Activated naive CD8-positive, alpha-beta T cell treated with anti-CD3 and anti-CD28 coated beads, Interleukin-2, amount 10 ng/mL, durations not matched to agents 7 days and 5 days (primary cell): ENCODE measurements around the gene METTL25B. TPM values are rescaled to one million over a fixed set of nuclear protein-coding genes. Genes with fewer than 3 reads are reported as not detected.
A peak's percentile ranks its signal among the peaks of the same experiment; 100 is the strongest.

Source experiments
- ATAC-seq: fragments of 150-1000 bp; cut with Tn5 transposase; one replicate; pipeline ENCODE4 v1.10.0; 2021; ENCODE audit warnings: low read depth, moderate library complexity
- POLR2A ChIA-PET: fragments of 350-600 bp; sonication (Branson Sonifier 250); formaldehyde crosslinking; loops from one replicate; lab custom pipeline; 2021; ENCODE audit warnings: antibody characterized with exemption; lab: Charles Lee
- DNase-seq: peaks from one replicate; pipeline ENCODE4 v3.0.0; 2021
- H3K27ac Mint-ChIP-seq: one replicate; pipeline ENCODE4 v1.8.0; 2022; ENCODE audit warnings: mild to moderate bottlenecking, mixed read lengths
- H3K27me3 Mint-ChIP-seq: one replicate; pipeline ENCODE4 v1.8.0; 2022; ENCODE audit warnings: mild to moderate bottlenecking, moderate library complexity, mixed read lengths
- H3K36me3 Mint-ChIP-seq: one replicate; pipeline ENCODE4 v1.8.0; 2021; ENCODE audit warnings: mild to moderate bottlenecking, mixed read lengths
- H3K4me1 Mint-ChIP-seq: one replicate; pipeline ENCODE4 v1.8.0; 2021; ENCODE audit warnings: mixed read lengths
- H3K4me3 Mint-ChIP-seq: one replicate; pipeline ENCODE4 v1.8.0; 2022; ENCODE audit warnings: mild to moderate bottlenecking, moderate library complexity, mixed read lengths
- H3K9me3 Mint-ChIP-seq: one replicate; pipeline ENCODE4 v1.8.0; 2021; ENCODE audit warnings: mixed read lengths
- total RNA-seq, 2 experiments: library from RNA; stranded (reverse); gene quantifications; one replicate each; pipeline ENCODE4 v1.2.3, GENCODE V29; 2021

METTL25B gene
- total RNA-seq, 2 experiments from 2014 or later, result 34.6 to 35.1 TPM

DNA sequence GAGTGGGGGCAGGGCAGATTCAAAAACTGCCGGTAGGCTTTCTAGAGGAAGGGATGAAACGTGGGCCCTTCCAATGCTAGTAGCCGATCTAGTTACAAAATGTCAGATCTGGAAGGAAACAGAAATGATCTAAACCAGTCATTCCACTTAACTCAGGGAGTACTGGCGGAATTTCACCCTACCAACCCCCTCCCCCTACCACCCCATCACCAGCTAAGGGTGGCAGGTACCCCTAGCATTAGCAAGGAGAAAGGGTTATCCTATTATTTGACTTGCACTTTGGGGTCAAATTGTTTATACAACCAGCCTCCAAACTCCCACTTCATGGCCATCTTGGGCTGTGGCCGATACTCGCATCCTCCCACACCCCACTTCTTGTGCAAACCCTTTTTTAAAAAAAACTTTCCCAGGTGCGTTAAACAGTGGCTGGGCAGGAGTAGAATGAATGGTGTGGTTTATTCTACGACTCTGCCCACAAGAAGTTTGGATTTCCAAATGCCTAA, 13.3 kb downstream of the METTL25B start:
- no peak for ATAC-seq
- Mint-ChIP-seq H3K4me3 (peak overlapping the region; percentile 94), H3K4me1 (peaks cover 32% of the 10 kb centered on the region), H3K27me3 (no peaks in the 10 kb centered on the region), H3K9me3 (no peaks in the 10 kb centered on the region), H3K27ac (peak overlapping the region; percentile 94), H3K36me3 (peaks cover 26% of the 10 kb centered on the region)
- POLR2A ChIA-PET, result interaction anchor here (0.6 to 4.7 kb wide), 10 partner anchors 10 to 240 kb away, joined by 4 to 82 read pairs (median 6); partner anchors contain the start of genes HDGF, ISG20L2, MEF2D and METTL25B
- DNase-seq, result no peak

GRCh38 chr1:156742017-156742416, 13.7 kb downstream of the METTL25B start:
- Mint-ChIP-seq H3K4me1 (peaks cover 33% of the 10 kb centered on the region), H3K27me3 (no peaks in the 10 kb centered on the region), H3K36me3 (peaks cover 26% of the 10 kb centered on the region), H3K4me3 (peak overlapping the region; percentile 94), H3K9me3 (no peaks in the 10 kb centered on the region), H3K27ac (peak overlapping the region; percentile 94)
- POLR2A ChIA-PET, result interaction anchor here (1.3 to 4.7 kb wide), 5 partner anchors 9 to 27 kb away, joined by 6 to 82 read pairs (median 27); partner anchors contain the start of genes HDGF, ISG20L2, METTL25B and PRCC
- DNase-seq (no peak), ATAC-seq (no peak)

- H3K27me3 Mint-ChIP-seq, result no peaks in the 10 kb centered on the region
- DNase-seq (no peak), ATAC-seq (no peak)
- no peak overlapping the region for H3K4me3 Mint-ChIP-seq
- peaks cover 38% of the 10 kb centered on the region for H3K4me1 Mint-ChIP-seq
- no peaks in the 10 kb centered on the region for H3K9me3 Mint-ChIP-seq
- POLR2A ChIA-PET, result interaction anchor here (3.9 to 4.7 kb wide), 2 partner anchors 9 to 14 kb away, joined by 69 to 82 read pairs; partner anchors contain the start of genes HDGF, ISG20L2 and METTL25B
- H3K36me3 Mint-ChIP-seq, result peaks cover 26% of the 10 kb centered on the region
- no peak overlapping the region for H3K27ac Mint-ChIP-seq
Measured at GRCh38 chr1:156742801-156743200, 14.5 kb downstream of the METTL25B start.

GRCh38 chr1:156743367-156744302, 15.4 kb downstream of the METTL25B start:
- POLR2A ChIA-PET, result interaction anchor here (3.9 kb wide), 1 partner anchor 8 kb away, joined by 69 read pairs; the partner anchor contains the start of gene HDGF
- H3K36me3 Mint-ChIP-seq, result peaks cover 26% of the 10 kb centered on the region
- H3K4me3 Mint-ChIP-seq, result no peak overlapping the region
- ATAC-seq (no peak), DNase-seq (no peak)
- no peaks in the 10 kb centered on the region for H3K27me3 Mint-ChIP-seq
- no peaks in the 10 kb centered on the region for H3K9me3 Mint-ChIP-seq
- H3K4me1 Mint-ChIP-seq, result peaks cover 46% of the 10 kb centered on the region
- peak overlapping the region; percentile 18 for H3K27ac Mint-ChIP-seq

GRCh38 chr1:156744344-156744743, 16.1 kb downstream of the METTL25B start:
- DNase-seq, result no peak
- ATAC-seq, result no peak
- POLR2A ChIA-PET, result no interaction called here
- H3K9me3 Mint-ChIP-seq, result no peaks in the 10 kb centered on the region
- H3K27me3 Mint-ChIP-seq, result no peaks in the 10 kb centered on the region
- peak overlapping the region; percentile 53 for H3K27ac Mint-ChIP-seq
- no peak overlapping the region for H3K4me3 Mint-ChIP-seq
- peaks cover 31% of the 10 kb centered on the region for H3K36me3 Mint-ChIP-seq
- H3K4me1 Mint-ChIP-seq, result peaks cover 49% of the 10 kb centered on the region

DNA sequence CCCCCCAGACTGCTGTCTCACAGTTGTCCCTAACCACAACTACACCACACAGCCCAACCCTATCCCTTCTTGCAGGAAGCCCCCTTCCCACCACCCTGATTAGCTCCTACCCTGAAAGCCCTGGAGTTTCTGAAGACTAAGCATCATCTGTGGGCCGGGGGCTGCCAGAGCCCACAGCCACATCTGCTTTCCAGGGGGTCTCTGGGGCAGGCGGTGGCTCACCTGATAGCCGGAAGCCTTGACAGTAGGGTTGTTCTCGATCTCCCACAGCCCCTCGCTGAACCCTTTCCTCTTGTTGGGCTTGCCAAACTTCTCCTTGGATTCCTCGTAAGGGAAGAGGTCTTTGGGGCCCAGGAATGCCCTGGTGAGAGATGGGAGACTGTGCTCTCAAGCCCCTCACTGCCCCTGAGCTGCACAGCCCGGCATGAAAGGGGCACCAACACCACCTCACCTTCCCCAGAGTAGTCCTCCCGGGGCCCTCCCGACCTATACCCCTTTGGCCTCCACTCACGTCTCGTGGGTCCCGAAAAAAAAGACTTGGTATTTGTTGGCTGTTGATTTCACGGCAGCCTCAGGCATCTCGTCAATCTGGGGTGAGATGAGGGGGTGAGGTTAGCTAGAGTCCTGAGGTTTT, 16.6 kb downstream of the METTL25B start:
- Mint-ChIP-seq H3K9me3 (no peaks in the 10 kb centered on the region), H3K4me1 (peaks cover 53% of the 10 kb centered on the region), H3K27me3 (no peaks in the 10 kb centered on the region), H3K27ac (peak overlapping the region; percentile 53), H3K4me3 (no peak overlapping the region), H3K36me3 (peaks cover 34% of the 10 kb centered on the region)
- POLR2A ChIA-PET, result no interaction called here
- ATAC-seq, result no peak
- no peak for DNase-seq

GRCh38 chr1:156745881-156746280, 17.6 kb downstream of the METTL25B start:
- POLR2A ChIA-PET, result interaction anchor here (0.7 to 2.9 kb wide), 3 partner anchors 18 to 25 kb away, joined by 3 to 15 read pairs (median 3); partner anchors contain the start of genes ISG20L2, METTL25B and PRCC
- H3K4me1 Mint-ChIP-seq, result peaks cover 55% of the 10 kb centered on the region
- ATAC-seq, result no peak

GRCh38 chr1:156746406-156746727, 18.1 kb downstream of the METTL25B start:
- POLR2A ChIA-PET, result interaction anchor here (1.0 to 2.9 kb wide), 3 partner anchors 18 to 24 kb away, joined by 3 to 15 read pairs (median 5); partner anchors contain the start of genes ISG20L2, METTL25B and PRCC
- H3K4me1 Mint-ChIP-seq, result peaks cover 54% of the 10 kb centered on the region
- peaks cover 33% of the 10 kb centered on the region for H3K36me3 Mint-ChIP-seq
- no peaks in the 10 kb centered on the region for H3K27me3 Mint-ChIP-seq
- no peak overlapping the region for H3K4me3 Mint-ChIP-seq
- ATAC-seq (no peak), DNase-seq (no peak)
- no peaks in the 10 kb centered on the region for H3K9me3 Mint-ChIP-seq
- peak overlapping the region; percentile 91 for H3K27ac Mint-ChIP-seq

More at GRCh38 chr1:156745881-156746280, 17.6 kb downstream of the METTL25B start:
- H3K9me3 Mint-ChIP-seq, result no peaks in the 10 kb centered on the region
- peak overlapping the region; percentile 1 for H3K27ac Mint-ChIP-seq
- H3K4me3 Mint-ChIP-seq, result no peak overlapping the region
- peaks cover 35% of the 10 kb centered on the region for H3K36me3 Mint-ChIP-seq
- no peaks in the 10 kb centered on the region for H3K27me3 Mint-ChIP-seq
- DNase-seq, result no peak

DNA sequence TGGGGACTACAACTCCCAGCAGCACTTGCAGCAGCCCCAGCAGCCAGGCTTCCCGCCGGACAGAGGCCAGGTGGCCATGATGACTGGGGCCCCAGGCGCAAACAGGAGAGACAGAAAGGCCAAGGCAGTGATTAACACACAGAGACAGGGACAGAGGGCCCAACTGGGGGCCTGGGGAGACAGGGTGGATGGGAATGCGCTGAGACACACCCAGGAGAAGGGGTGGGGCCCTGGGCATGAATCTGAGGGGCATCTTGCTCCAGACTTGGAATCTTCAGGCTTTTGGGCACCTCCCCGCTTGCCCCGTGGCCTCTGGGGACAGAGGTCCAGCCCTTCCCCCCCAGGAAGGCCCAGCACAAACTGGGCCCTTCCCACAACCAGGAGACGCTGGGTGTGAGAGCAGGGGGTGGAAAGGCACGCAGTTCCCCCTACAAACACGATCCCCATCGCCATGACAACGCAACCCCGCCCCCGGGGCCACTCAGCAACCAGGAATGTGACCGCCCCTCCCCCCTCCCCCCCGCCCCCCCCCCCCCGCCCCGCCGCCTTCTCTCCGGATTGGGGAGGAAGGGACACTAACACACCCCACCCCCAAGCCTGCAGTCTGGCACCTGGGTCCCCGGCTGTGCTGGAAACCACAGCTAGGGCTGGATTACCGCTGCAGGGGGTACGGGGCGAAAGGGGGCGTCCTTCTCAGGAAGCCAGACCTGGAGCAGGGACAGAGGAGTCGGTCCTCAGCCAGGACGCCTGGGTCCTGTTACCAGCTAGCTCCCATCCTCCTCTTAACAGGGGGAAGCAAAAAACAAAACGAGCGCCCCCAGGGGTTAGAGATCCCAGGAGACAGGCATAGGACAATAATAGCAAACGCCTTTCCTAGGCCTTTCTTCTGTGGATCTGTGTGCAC, 18.7 kb downstream of the METTL25B start:
- H3K4me1 Mint-ChIP-seq, result peaks cover 50% of the 10 kb centered on the region
- H3K36me3 Mint-ChIP-seq, result peaks cover 31% of the 10 kb centered on the region
- no peaks in the 10 kb centered on the region for H3K9me3 Mint-ChIP-seq
- no peaks in the 10 kb centered on the region for H3K27me3 Mint-ChIP-seq
- peak overlapping the region; percentile 99 for H3K4me3 Mint-ChIP-seq
- H3K27ac Mint-ChIP-seq, result peak overlapping the region; percentile 93
- ATAC-seq (no peak), DNase-seq (peak; percentile 59)
- POLR2A ChIA-PET, result interaction anchor here (0.6 to 2.9 kb wide), 6 partner anchors 19 to 1497 kb away, joined by 3 to 15 read pairs (median 4); partner anchors contain the start of genes ISG20L2, METTL25B and PRCC

DNA sequence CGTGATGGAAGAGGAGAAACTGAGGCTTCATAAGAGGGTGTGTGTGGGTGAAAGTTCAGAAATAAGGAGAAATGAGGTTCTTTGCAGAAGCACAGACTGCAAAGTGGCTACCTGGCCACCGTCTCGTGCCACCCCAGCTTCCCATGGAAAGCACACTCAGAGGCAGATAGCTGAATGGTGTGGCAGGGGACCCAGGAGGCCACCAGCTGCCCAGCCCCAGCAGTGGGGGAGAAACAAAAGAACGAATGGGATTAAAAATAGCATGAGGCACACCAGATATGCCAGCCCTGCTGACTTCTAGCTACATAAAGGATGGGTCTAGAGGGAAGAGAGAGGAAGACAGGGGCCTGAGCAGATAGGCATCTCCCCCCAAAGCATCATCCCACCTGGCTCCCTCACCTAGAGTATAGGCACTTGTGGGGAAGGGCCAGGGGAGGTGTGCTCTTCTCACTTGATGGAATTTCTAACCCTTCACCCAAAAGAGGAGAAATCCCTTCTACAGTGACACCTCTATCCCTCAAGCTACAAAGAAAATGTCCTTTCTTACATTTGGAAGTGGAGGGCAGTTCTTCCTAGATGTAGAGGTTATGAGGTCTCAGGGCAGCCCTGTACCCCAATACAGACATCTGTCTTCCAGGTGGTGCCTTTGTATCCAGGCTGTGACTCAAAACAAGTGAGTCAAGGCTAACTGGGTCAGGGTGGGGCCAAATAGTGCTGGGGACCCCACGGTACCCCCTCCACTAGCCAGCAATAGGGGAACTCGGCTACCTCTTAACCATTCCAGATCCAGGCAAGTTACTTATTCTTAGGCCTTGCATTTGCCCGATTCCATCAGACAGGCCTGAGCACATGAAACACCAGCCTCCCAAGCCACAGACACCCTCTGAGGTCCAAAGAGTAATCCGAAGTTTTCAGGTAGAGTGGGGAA, 19.7 kb downstream of the METTL25B start:
- H3K36me3 Mint-ChIP-seq, result peaks cover 26% of the 10 kb centered on the region

DNA sequence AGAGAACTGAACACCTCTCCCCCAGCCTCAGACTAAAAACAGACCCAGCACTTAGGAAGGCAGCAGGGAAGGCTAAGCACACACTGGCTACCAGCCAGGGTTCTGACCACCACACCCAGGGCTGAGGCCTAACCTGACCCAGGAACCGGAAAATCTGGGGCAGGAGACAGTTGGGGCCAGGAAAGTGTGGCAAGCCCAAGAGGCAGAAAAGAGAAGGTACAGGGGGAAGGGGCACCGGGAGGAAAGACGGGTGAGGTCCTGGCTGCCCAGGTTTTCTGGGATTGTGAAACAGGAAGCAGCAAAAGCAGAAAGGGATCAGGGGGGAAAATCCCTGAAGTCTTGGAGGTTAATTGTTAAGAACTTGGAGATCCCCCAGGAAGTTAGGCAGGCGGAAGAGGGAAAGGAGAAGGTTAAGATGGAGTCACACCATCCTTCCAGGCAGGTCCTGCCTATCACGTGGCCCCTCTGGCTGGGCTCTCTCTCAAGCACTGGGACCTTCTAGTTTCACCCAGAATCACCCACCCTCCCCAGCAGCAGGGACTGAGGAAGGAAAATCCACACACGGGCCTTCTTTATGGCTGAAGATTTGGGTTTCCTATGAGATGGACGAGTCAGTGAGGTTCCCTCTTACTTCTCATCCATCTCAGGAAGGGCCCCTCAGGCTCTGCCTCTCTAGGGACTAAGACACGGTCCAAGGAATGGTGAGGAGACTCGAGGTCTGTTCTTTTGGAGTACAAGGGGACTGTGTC, 20.6 kb downstream of the METTL25B start:
- peak overlapping the region; percentile 93 for H3K27ac Mint-ChIP-seq
- H3K9me3 Mint-ChIP-seq, result no peaks in the 10 kb centered on the region
- POLR2A ChIA-PET, result interaction anchor here (2.9 to 5.7 kb wide), 2 partner anchors 17 to 20 kb away, joined by 15 to 67 read pairs; partner anchors contain the start of genes ISG20L2, METTL25B and PRCC
- DNase-seq (no peak), ATAC-seq (no peak)
- H3K4me3 Mint-ChIP-seq, result peak overlapping the region; percentile 99
- H3K27me3 Mint-ChIP-seq, result no peaks in the 10 kb centered on the region
- peaks cover 54% of the 10 kb centered on the region for H3K4me1 Mint-ChIP-seq
- H3K36me3 Mint-ChIP-seq, result peaks cover 20% of the 10 kb centered on the region

More for the DNA sequence above, 19.7 kb downstream of the METTL25B start:
- POLR2A ChIA-PET, result interaction anchor here (0.6 to 2.9 kb wide), 5 partner anchors 19 to 1498 kb away, joined by 3 to 15 read pairs (median 4); partner anchors contain the start of genes ISG20L2, METTL25B and PRCC
- DNase-seq (no peak), ATAC-seq (no peak)
- Mint-ChIP-seq H3K27ac (peak overlapping the region; percentile 93), H3K4me3 (peak overlapping the region; percentile 99), H3K27me3 (no peaks in the 10 kb centered on the region), H3K9me3 (no peaks in the 10 kb centered on the region), H3K4me1 (peaks cover 51% of the 10 kb centered on the region)
